Stimulated activated CD4-positive, alpha-beta T cell treated with anti-CD3 and anti-CD28 coated beads, Interleukin-12 subunit alpha, Interleukin-12 subunit beta, amount 100 ng/mL, for 48 hours (primary cell): Measurements from ENCODE around the gene CFAP61.

Experiments used
- DNase-seq, 3 donors: peaks; one replicate each; pipeline ENCODE4 v3.0.0-alpha.2; 2020; ENCODE audit warnings: low read depth in 2 of 3, low spot score in 1 of 3

The CFAP61 gene

DNA sequence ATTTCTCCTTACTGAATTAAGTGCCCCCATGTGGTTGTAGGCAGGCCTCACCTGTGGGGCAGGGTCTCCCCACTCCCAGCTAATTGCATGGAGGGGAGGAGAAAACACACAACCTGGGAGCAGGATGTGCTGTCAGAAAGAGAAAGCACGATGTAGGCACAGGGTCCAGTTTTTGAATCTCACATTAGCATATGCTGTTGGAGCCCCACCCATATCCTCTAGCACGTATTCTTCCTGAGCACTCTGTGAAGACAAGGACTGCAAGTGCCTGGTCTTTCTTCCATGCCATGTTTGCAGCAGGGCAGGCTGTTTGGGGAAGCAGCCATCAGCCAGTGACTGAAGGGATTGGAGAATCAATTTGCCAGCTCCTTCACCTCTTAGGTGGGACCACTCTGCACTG is 108.2 kb downstream of the CFAP61 start:
- DNase-seq, result no peak

- no peak for DNase-seq
Measured at GRCh38 chr20:20161611-20162010, 109.3 kb downstream of the CFAP61 start.

- no peak for DNase-seq
Measured at GRCh38 chr20:20167698-20168097, 115.4 kb downstream of the CFAP61 start.

GRCh38 chr20:20173254-20173653 is 120.9 kb downstream of the CFAP61 start:
- DNase-seq, result no peak

GRCh38 chr20:20174089-20174835 is 121.9 kb downstream of the CFAP61 start:
- DNase-seq, result no peak

DNA sequence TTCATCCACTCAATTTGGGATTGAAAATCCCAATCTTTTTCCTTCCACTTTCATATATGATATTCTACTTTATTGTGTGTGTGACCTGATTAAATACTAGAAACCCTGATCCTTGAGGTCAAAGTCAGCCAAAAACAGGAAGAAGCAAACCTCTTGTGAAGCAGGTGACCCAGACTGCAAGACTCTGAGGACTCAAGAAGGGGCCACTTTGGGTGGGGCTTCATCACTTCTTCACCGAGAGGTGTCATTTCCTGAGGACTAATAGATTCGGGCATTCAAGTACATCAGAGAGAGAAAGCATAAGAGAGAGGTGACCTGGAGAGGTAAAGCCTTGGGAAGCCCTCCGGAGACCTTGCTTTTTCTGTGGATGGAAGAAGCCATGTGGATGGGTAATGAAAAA is 129.0 kb downstream of the CFAP61 start:
- no peak for DNase-seq

- DNase-seq, result peak in 2 of 3 donors; percentile 11 to 18
Measured at GRCh38 chr20:20184149-20184548, 131.8 kb downstream of the CFAP61 start.

GRCh38 chr20:20184706-20185105 is 132.4 kb downstream of the CFAP61 start:
- DNase-seq, result no peak

DNA sequence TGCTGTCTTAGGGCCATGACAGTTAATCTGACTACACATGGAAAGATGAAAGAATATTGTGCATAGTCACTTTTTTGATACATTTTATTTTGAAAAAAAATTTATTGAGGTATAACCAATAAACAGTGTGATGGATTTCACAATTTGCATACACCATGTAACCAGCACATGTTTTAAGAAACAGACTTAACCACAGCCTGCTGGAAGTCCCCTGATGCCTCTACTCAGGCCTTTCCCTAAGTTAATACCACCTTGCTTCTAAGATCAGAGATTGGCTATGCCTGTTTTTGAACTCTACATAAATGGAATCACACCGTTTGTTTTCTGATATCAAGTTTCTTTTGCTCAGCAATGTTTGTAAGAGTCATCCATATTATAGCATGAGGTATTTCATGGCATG is 136.3 kb downstream of the CFAP61 start:
- DNase-seq, result no peak

- no peak for DNase-seq
Measured at GRCh38 chr20:20192366-20192765, 140.0 kb downstream of the CFAP61 start.

GRCh38 chr20:20195021-20195705 is 142.8 kb downstream of the CFAP61 start:
- no peak for DNase-seq

DNA sequence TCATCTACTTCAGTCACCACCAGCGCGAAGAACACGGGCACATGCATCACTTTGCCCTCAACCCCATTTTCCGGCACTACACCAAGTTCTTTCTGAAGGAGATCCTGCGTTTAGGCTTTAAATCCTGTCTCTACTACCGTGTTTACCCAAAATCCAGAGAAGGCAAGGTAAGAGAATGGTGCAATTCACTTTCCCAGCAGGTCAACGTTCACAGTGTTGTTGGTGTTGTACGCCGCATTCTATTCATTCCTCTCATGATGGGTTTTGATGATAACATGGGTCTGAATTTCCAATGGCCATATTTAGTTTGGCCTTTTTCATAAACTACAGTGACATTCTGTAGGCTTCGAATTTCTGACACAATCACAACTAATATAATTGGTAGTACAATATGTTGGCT is 144.3 kb downstream of the CFAP61 start:
- no peak for DNase-seq

- no peak for DNase-seq
Measured at GRCh38 chr20:20198011-20198410, 145.7 kb downstream of the CFAP61 start.

DNA sequence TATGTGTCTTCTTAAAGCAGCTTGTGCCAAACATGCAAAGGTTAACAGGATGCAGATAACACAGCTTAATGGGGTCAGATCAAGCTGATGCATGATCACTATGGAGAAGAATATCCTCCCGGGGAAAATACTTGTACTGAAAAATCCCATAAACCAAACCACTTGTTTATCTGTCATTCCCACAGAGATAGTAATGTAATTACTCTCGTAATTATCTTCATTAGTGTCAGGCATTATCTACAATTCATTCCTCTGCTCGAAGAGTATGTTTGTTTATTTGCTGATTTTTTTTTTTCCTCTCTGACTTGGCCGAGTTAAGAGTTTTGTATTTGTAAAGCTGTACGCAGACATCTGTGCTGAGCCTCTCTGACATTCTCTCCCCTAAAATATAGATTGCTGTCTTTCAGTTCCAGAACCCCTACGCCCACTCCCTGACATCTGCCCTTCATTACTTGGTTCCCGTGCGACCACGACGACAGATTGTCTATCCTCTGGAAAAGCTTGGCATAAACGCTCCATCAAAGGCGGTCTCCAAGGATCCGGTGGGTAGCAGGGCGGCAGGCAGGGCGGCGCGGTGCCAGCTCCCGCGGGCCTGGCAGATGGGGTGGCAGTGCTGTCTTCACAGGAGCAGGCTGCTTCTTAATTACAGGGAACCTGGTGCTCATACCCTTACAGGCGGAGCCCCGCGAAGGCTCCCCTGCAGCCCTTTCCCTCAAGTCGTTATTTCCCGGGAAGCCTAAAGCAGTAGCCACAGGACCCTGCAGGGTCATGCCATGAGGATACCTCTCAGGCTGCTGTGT is 147.2 kb downstream of the CFAP61 start:
- DNase-seq, result no peak

- DNase-seq, result no peak
Measured at GRCh38 chr20:20201124-20201523, 148.8 kb downstream of the CFAP61 start.

DNA sequence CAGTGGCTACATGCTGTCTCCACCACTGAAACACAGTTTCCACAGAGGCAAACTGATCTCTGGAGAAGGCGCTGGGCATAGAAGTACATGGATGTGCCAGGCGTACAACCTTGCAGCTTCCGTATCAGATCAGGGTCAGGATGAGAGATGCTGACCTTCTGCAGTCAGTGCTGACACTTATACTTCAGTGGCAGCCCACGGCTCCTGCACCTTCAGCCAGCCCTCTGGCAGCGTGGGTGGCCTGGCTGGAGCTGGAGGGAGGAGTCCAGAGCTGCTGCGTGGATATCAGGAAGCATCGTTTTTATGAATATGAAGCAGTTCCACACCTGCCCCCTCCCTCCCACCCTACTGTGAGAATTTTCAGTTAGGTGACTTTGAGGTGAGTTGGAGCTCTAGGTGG is 149.3 kb downstream of the CFAP61 start:
- no peak for DNase-seq

DNA sequence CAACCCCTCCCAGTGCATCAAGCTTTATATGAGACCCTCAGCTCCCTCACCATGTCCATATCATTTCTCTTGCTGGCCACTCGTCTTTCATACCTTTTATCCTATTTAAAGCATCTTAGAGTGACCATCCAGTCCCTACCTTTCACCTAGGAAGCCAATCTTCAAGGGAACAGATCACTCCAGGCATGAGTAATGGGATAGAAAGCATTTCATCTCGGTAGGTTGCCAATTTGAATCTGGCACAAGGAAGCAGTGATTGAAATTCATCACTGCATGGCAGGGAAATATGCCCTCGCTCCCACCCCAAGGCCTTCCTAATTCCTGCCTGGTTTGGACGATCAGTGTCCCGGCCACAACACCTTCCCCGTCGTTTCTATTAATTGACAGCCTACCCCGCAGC is 150.4 kb downstream of the CFAP61 start:
- no peak for DNase-seq

DNA sequence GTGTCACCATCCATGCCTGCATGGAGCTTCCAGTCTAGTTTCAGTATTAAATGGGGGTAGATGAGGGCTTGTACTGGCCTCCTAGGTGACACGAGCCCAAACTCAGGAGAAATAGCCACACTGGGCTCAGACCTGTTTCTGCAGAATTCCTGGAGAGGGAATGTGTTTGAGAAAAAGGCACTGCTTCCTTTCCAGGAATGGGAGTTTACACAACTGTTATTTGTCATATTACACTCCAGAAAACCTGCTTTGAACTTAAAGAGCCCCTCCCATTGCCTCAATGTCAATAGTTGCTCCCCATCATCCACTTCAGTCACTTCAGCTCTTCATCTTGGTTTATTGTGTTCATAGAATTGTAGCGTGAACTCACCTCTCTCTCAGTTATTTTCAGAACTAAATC is 151.5 kb downstream of the CFAP61 start:
- DNase-seq, result no peak

DNA sequence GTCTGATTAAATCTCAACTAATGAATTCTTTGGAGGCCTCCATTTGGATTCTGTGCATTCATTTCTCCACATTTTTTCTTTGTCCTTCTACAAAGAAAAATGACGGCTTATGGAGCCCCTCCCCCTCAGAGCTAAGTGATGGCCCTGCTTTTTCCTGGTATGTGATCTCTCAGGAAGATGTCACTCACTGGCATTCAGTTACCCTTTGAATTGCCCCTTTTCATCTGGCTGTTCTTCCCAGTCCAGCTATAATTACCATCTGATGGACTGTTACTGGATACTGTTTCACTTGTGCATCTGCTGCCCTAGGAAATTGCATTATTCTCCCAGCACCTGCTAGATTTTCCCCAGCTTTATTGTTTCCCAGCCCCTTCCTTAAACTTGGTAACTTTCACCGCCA is 151.9 kb downstream of the CFAP61 start:
- no peak for DNase-seq

- no peak for DNase-seq
Measured at GRCh38 chr20:20205141-20205861, 153.0 kb downstream of the CFAP61 start.

DNA sequence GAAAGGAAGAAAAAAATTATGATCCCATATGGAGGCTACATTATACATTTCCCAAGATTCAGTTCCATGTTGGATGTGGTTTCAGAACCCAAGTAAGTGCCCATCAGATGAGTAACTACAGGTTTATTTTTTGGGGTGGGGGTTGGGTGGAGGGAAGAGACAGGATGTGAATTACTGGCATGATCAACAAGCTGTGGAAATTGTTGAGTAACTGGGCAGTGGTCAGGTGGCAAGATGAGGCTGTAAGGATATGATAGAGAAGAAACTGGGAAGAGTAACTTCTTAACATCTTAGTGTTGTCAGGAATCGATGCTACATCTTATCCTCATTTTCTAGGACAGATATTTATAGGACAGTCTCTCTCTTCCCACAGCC is 153.5 kb downstream of the CFAP61 start:
- no peak for DNase-seq
